Measurements from ENCODE around the gene C2orf49.

GRCh38 chr2:105301646-105302045 is 35.7 kb upstream of the C2orf49 start:
- TF ChIP-seq CTCF (conservative IDR thresholded peaks at IDR 0.05), result no peak
- TF ChIP-seq ZFX (IDR thresholded peaks at IDR 0.05), result no peak
